Tongue (tissue), 2 donors: ENCODE data around the gene RHPN2. TPM values are rescaled to one million over a fixed set of nuclear protein-coding genes. Genes with fewer than 3 reads are reported as not detected.

ENCODE experiments used
- DNase-seq: peaks from one replicate; pipeline ENCODE4 v3.0.0-alpha.2; 2015
- total RNA-seq: library from RNA; depleted of rRNA; stranded (reverse); fragments of >200 nt; gene quantifications from one replicate; pipeline ENCODE4 v1.2.3, GENCODE V29; 2014

Gene RHPN2
- 4.1 TPM for total RNA-seq

DNA sequence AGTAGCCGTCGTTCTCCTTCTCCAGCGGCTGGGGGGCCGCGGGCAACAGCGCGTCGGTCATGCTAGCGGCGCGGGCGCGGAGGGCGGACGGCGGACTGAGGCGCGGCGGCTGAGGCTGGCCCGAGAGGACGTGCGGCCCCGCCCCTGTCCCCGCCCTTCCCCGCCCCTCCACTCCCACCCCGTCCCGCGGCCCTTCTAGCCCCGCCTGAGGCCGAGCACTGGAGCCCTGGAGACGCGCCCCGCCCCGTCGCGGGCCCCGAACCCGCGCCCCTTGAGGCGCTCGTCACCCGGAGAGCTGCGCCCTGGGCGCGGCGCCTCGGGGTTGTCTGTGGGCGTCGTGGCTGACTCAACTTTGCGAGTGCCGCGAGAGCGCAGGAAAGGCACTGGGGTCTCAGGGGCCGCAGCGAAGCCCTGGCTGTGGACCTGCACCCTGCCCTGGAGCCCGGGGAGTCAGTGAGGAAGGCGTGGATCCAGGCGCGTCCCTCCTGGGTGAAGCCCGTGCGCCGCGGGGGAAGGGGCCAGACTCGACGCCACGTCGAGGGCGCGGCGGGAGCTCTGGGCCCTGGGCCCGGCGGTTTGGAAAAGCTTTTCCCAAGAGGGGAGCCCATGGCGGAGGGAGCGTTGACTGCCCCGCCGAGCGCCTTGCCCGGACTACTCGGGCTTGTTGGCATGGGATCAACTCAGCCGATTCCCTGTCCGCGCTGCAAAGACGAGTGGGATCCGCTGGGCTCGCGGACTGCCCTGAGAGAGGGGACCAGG, at the start of gene RHPN2:
TSS of gene RHPN2 (minus strand) at position 97 of the 759 bp plus-strand sequence. CDS start at position 61, 36 bp downstream.
- DNase-seq = peak; percentile 72

DNA sequence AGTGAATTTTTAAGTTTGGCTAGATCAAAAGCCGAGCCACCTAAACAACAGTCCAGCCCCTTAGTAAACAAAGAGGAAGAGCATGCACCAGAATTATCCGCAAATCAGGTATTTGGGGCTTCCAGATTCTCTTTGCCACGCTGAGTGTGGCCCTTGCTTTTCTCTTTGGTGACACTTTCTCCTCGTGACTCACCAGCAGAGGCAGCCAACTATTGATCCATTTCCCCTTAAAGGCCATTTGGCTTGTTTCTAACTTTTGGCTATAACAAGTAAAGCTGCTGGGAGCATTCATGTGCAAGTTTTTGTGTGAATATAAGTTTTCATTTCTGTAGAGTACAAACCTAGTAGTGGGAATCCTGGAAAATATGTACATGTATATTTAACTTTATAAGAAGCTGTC, 49.6 kb upstream of the RHPN2 start:
- no peak for DNase-seq

DNA sequence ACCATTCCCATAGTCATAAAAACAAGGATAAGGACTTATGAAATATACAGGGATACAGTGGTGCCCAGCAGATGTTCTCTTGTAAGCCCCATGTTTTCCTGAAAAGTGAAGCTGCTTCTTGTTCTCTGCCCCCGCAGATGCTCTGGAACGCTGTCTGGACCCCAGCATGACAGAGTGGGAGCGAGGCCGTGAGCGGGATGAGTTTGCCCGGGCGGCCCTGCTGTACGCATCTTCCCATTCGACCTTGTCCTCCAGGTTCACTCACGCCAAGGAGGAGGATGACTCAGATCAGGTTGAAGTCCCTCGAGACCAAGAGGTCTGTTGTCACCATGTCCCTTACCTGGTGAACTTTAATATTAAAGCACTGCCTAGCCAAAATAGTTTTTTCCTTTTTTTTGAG, 46.9 kb upstream of the RHPN2 start:
- no peak for DNase-seq

DNA sequence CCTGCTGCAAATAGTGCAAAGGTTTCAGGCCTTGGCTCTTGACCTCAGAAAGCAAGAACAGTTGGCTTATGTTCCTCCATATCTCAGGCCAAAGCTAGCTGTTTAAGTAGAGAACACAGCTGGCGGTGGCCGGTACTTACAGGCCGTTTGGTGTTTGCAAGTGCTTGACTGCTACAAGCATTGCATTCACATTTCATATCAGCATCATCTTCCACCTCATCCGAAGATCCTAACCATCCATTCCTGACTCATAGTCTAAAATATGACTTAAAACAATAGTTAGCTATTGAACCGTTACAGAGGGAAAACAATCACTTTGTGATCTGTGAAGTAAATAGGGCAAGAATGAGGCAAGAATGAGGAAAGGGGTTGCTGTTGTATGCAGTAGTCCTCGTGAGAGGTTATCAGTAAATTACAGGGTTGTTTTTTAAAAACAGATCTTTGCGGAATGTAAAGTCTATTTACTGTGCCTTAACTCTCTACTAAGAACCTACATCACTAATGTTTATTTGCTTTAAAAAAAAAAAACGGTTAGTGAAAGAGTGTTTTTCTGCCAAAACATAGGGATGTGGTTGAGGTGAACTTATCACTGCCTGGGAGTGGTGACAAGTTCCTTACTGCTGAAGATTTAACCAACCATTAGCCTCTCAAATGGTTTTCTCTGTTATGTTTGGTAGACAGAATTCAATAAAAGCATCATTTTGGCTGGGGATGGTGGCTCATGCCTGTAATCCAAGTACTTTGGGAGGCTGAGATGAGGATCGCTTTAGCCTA, 45.6 kb upstream of the RHPN2 start:
- no peak for DNase-seq

DNA sequence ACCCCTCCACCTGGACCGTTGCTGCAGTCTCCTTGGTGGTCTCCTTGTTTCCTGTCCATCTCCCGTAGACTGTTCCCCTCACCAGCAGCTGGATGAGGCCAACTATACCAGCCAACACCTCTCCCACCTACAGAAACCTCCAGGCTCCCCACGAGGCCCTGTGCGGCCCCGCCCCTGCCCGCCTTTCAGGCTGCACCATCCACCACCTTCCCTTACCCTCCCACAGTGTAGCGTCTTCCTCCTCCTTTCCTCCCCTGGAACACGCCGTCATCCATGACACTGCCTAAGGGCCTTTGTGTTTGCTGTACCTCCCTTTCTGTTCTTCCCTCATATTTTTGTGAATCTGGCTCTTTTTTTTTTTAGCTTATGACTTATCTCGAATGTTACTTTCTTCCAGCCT, 43.5 kb upstream of the RHPN2 start:
- DNase-seq = no peak

DNA sequence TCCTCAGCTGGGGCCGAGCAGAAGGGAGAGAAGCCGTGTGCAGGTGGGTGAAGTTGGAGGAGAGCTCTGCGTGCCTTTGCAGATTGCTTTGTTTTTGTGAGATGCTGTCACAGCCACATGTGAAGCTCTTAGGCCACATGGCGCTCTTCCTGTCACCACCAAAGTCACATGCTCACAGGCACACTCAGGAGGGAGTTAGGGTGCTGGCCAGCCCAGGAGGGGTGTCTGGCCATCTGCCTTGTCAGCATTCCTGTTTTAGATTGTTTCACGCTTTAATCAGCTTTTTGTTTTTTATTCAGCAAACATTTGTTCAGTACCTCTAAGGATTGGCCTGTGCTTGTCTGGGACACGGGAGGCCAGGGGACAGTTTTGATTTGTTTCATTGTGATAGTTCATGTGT, 38.2 kb upstream of the RHPN2 start:
- DNase-seq = no peak

DNA sequence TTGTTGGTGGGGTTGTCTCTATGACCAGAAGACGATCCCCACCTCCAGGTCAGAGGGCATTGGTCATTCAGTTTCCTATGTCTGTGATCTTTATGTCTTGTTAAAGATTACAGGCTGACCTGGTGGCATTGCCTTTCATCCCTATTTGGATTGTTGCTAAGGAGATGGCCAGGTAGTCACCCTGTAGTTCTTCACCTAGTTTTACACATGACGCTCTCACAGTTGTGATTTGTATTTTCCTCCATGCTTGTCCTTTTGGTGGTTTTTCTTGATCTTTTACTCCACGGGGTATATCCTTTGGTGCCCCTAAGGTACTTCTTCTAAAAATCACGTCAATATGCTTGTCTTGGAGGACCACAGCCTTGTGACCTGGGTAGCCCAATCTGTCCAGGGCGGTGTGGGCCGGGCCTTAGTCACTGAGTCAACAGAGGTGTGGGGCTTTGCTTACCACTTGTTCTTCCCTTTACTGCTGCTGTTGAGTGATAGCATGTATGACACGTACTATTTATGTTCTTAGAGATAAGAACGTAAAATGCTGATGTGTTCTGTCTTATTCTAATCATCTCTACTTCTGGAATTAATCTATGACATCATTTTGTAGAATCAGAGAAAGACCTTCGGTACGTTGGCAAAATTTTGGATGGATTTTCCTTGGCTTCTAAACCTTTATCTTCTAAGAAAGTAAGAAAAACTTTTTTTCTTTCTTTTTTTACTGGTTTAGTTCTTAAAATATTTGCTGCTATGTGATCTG, 36.4 kb upstream of the RHPN2 start:
- DNase-seq = no peak

DNA sequence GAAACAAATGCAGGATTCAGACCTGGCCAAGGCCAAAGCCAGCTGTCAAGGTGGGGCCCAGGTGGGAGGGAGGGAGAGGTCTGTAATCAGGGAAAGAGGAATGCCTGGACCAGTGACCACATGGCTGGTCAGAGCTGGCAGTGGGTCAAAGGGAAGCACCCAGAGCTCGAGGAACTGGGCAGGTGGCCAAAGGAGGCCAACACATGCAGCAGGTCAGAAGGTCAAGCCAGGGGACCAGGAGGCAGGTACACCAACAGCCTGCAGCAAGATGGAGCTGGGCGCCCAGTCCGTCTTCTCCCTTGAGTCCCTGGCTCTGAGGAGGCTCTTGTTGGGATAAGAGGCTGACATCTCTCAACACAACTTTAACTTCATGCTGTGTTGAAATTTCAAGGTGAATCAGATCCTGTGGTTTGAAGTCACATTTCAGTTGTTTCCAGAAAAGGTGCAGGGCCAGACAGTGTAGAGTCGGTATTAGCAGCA, 33.4 kb upstream of the RHPN2 start:
- no peak for DNase-seq

DNA sequence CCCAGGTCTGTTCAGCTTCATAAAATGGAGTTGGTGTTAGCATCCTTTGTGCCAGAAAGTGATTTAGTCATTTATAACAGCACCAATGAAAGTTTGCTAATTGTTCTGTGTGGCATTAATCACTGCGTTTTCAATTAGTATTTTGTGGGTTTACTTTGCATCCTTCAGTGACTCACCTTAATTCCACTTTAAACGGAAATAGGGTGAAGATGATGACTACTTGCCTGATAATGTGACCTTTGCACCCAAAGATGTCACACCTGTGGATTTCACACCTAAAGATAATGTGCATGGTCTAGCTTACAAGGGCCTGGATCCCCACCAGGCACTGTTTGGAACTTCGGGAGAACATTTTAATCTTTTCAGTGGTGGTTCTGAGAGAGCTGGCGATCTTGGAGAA, 31.3 kb upstream of the RHPN2 start:
- no peak for DNase-seq

DNA sequence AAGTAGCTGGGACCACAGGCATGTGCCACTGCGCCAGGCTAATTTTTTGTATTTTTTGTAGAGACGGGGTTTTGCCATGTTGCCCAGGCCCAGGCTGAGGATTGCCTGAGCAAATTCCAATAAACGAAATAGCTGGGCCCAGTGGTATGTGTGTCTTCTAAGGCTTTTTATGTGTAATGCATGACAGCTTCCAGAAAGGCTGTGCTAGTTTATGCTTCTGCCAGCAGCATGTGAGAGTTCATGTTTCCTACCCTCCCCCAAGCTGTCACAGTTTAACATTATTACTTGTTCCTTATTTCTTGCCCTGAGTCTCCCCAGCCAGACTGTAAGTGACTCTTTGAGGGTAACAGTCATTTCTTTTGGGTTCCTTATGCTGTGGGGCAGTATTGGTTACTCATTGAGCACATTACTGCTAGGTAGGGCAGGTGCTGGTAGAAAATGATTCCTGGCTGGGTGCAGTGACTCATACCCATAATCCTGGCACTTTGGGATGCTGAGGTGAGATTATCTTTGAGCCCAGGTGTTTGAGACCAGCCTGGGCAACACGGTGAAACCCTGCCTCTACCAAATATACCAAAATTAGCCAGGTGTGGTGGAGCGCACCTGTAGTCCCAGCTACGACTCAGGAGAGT, 29.9 kb upstream of the RHPN2 start:
- DNase-seq = no peak

DNA sequence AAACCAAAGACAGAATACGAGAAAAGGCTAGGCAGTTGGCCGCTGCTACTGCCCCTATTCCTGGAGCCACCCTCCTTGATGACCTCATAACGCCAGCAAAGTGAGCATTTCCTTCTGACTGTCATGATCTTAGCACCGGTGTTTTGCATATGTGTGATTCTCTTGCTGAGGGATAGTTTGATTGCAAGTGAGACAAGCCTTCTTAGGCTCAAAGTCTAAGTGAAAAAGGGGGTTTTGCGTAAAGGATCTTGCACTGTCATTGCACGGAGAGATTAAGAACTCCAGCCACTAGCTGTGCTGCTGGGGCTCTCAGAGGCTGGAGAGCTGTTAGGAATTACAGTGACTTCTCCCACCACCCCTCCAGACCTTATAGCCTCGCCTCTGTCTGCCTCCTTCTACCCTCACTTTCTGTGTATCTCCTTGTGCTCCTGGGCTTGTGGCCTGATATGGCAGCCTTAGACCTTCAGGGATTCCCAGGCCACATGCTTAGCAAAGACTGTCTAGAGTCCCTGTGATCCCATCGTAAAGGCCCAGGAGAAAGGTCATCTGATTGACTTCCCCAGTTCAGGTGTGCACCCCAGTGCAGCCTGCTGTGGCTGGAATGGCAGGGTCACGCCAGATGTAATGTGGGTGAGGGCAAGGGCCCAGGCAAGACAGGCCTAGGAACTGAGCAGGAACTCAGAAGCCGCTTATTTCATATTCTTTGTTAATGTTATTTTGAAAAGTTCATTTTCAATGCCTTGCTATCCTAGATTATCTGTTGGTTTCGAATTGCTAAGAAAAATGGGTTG, 28.9 kb upstream of the RHPN2 start:
- DNase-seq = no peak

DNA sequence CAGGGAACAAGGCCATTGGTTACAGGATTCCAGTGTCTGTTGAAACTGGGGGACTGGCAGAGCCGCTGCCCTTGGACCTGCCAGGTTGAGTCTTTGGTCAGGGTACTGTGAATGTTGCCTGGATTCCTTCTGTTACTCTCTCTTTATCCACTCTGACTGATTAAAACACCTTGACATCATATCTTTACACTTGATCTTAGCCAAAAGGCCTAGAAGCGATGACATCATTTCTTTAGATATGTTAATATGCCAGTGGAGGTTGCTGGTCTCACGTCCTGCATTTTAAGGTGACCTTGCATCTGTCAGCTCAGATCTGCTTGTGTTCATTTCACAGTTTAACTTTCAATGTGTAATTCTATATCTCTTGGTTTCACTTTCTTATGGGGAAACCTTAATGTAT, 25.5 kb upstream of the RHPN2 start:
- no peak for DNase-seq

DNA sequence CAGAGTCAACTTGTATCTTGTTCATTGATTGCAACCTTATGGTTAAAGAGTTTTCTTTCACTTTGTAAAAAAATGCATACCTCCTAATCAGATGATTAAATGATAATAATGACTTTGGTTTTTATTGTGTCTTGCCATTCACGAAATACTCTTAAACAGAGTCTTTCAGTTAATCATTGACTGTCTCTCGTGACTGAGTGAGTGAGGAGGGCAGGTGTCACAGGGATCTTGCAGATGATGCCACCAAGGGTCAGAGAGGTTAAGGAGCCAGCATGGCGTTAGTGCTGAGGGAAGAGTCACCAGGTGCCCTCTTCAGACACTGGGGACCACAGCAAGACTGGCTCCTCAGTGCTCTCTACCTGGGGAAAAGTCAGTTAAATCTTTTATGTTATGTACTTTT, 24.3 kb upstream of the RHPN2 start:
- no peak for DNase-seq

DNA sequence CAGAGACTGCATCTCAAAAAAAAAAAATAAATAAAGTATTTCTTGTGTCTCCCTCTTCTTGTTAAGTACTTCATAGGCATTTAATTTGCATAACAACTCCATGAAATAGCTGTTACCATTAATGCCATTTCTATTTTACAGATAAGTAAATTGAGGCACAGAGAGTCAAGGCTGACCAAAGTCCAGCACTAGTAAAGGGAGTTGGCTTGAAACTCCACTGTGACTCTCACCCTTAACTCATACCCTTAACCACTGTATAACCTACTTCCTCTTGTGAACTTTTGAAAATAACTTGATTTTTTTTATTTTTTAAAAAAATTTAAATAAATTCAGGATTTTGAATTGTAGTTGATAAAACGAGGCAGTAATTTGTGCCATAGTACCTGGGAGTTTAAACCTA, 22.3 kb upstream of the RHPN2 start:
- DNase-seq = no peak

DNA sequence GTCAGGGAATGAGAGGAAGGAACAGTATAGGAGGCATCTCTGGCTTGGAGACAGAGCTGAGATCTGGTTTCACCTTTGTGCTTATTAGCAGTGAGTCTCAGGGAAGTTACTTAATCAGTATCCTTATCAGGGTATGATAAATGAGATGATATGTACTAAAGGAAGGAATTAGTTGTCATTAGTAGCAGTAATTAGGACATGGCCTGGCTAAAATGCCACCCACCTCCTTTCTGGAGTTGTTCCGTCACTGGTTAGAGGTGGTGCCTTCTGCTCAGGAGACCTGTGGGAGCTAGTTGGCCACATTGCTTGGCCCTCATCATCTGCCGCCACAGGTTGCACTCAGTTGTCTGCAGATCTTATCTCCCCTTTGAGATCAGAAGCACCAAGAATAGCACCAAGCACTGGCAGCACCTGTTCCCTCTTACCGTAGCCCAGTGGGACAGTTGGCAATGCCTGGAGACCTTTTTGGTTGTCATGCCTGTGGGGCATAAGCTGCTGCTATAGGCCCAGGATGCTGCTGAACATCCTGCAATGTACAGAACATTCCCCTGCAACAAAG, 21.0 kb upstream of the RHPN2 start:
- peak; percentile 19 for DNase-seq

DNA sequence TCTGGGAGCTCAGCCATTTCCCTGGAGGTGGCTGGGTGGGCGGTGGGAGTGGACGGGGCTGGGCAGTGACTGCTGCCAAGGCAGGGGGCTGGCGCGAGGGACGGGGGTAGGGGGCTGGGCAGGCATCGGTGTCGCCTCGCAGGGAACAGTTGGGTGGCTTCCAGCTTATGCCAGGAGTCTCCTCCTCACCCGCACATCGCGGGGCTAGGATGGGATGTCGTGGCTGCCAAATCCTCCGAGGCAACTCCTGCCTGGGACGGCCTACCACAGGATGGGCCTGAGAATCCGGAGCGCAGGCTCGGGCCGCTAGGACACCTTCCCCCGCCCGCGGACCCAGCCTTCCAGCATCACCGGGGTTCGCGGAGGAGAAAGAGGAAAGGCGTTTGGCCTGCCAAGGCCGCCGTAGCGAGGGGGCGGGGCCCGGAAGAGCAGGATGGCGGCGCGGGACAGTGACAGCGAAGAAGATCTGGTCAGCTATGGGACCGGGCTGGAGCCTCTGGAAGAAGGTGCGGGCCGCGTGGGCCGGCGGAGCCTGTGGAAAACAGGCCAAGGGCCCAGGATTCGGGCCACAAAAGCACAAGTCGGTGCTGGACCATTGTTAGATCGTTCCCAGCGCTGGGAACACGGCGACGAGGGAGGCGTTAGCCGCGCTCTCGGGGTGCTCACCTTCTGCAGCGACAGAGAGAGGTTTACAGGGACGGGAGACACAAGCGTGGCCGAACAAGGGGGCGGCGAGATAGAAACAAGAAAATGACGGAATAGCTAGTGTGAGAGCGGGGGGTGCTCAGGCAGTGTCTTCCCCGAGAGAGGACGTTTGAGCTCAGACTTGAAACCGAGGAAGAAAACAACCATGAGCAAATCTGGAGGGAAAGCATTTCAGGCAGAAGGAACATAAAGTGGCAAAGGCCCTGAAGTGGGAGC, 16.3 kb upstream of the RHPN2 start, which contains the start of gene GPATCH1:
TSS of gene GPATCH1 (plus strand) at position 421 of the 921 bp plus-strand sequence. CDS start at position 434, 13 bp downstream.
- DNase-seq = peak; percentile 95

DNA sequence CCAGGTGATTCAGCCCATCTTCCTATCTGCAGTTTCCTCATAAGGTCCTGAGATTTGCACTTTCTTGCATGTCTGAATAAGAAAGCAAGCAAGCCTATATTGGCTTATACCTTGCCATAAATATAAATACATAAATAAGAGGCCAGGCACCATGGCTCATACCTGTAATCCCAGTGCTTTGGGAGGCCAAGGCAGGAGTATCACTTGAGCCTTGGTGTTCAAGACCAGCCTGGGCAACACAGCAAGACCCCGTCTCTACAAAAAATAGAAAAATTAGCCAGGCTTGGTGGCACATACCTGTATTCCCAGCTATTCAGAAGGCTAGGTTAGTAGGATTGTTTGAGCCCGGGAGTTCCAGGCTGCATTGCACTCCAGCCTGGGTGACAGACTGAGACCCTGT, 10.8 kb upstream of the RHPN2 start:
- DNase-seq = no peak

DNA sequence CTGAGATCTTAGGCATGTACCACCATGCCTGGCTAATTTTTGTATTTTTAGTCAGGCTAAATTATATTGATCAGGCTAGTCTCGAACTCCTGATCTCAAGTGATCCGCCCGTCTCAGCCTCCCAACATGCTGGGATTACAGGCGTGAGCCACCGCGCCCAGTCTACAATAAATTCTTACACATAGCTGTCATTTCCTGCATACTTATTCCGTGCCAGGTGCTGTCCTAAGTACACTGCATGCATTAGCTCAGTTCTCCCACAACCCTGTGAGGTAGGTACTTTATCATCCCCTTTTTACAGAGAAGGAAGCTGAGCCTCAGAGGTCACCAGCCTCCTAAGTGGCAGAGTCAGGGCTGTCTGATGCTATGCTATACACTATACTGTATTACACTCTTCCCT, 7.2 kb upstream of the RHPN2 start:
- DNase-seq = no peak

DNA sequence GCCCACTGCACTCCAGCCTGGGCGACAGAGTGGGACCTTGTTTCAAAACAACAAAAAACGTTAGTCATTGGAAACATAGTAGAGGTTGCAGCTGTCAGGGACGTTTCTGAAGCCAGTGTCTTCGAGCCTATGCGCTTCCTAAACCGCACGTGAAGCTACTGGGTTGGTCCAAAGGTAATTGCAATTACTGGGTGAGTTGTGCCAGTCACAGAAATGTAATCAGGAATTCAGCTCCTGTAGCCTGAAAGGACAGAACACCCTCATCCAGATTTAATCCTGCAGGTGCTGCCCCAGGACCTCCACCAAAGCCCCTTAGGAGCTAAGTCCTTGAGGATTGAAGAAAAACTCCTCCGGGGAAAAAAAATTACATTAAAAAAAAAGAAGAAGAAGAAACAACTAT, 2.4 kb upstream of the RHPN2 start:
- no peak for DNase-seq

DNA sequence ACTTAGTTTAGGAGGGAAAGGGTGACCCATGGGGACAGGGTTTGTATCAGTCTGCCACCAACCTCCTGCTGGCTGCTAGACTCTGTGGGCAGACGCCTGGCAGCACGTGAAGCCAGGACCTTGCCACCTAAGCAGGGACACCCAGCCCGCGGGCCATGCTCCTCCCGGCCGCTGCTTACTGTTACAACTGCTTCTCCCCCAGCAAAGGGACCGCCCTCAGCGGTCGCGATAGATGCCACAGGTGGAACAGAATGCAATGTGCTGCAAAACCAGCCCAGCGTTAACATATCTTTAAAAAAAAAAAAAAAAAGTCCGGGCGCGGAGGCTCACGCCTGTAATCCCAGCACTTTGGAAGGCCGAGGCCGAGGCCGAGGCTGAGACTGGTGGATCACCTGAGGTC, 1.9 kb upstream of the RHPN2 start:
- no peak for DNase-seq
